D721Med (cell line): ENCODE data around the gene COL2A1.

ENCODE experiments used
- DNase-seq: peaks from one replicate; pipeline ENCODE4 v3.0.0; 2011; ENCODE audit warnings: low spot score; ENCODE audit not compliant: insufficient read length
- FAIRE-seq: peaks from 2 replicates; lab custom pipeline; 2011; peaks lifted over from hg19 to GRCh38; lab: Jason Lieb, UNC
- TF ChIP-seq, protein P1 (sequence below): IDR thresholded peaks from 2 replicates; pipeline ENCODE4 v1.5.1; 2012; ENCODE audit warnings: mild to moderate bottlenecking, control low read depth; ENCODE audit not compliant: insufficient read depth; ENCODE audit errors: missing control alignments

COL2A1 gene

DNA sequence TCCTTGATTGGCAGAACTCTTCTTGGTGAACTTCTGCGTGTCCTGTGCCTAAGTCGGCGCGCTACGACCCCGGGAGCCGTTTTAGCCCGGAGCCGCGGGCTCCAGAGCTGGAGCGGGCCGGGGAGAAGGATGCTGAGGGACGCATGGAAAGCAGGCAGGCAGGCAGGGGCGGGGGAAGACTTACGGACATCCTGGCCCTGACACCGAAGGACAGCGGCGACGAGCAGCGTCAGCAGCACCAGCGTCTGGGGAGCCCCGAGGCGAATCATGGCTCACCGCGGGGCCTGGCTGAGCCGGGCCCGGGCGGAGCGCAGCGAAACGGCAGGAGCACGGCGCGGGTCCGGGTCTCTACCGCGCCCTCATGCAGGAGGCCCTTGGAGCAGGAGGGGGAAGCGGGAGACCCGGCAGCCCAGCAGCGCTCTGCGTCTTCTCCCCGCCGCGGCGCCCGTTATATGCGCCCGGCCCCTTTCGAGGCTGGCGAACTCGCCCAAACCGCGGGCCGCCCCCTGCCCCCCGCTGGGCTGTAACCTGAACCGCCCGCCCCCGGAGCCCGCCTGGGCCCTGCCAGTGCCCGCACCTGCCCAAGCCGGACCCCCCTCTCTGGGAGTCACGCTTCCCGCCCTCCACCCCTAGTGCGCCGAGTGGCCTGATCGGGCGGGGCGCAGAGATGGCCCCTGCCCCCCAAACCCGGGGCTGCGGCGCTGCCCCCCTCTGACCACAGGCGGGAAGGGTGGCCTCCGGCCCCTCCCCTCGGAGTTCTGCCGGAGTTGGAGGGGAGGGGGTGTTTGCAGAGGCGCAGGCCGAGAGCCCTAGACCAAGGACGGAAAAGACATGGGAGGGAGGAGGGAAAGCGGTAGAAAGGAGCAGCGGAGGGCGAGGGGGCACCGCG, at the start of gene COL2A1:
Gene COL2A1 (minus strand): TSS at position 424 of the 889 bp plus-strand sequence. CDS start 155 bp downstream, at position 269.
- no peak for FAIRE-seq
- TF ChIP-seq, protein P1, sequence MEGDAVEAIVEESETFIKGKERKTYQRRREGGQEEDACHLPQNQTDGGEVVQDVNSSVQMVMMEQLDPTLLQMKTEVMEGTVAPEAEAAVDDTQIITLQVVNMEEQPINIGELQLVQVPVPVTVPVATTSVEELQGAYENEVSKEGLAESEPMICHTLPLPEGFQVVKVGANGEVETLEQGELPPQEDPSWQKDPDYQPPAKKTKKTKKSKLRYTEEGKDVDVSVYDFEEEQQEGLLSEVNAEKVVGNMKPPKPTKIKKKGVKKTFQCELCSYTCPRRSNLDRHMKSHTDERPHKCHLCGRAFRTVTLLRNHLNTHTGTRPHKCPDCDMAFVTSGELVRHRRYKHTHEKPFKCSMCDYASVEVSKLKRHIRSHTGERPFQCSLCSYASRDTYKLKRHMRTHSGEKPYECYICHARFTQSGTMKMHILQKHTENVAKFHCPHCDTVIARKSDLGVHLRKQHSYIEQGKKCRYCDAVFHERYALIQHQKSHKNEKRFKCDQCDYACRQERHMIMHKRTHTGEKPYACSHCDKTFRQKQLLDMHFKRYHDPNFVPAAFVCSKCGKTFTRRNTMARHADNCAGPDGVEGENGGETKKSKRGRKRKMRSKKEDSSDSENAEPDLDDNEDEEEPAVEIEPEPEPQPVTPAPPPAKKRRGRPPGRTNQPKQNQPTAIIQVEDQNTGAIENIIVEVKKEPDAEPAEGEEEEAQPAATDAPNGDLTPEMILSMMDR: no peak

DNA sequence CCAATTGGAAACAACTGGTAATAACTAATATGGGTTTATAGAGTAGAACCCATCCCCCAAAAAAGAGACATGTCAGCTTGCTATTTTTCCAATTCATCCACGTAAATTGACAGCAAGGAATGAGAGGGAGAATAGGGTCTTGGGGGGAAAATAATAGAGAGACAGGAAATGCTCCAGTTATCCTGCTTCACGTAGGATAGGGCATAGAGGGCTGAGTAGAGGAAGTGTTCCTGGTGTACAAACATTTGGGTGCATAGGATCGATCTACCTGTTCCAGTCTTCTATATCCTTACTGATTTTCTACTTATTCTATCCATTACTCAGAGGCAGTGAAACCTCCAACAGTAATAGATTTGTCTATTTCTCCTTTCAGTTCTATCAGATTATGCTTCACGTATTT, 49.6 kb upstream of the COL2A1 start:
- FAIRE-seq: no peak
- TF ChIP-seq, protein P1: no peak
- DNase-seq: no peak

More for the DNA sequence above, at the start of gene COL2A1:
- DNase-seq: no peak

- DNase-seq (no peak), FAIRE-seq (no peak)
- TF ChIP-seq, protein P1: no peak
These were observed 48.8 kb upstream of the COL2A1 start for GRCh38 chr12:48053122-48053521.

- DNase-seq (no peak), FAIRE-seq (no peak)
- TF ChIP-seq, protein P1: no peak
These were observed 47.4 kb upstream of the COL2A1 start for GRCh38 chr12:48051681-48052080.

- FAIRE-seq (no peak), DNase-seq (no peak)
- TF ChIP-seq, protein P1: no peak
These were observed 45.9 kb upstream of the COL2A1 start for GRCh38 chr12:48050174-48050573.

DNA sequence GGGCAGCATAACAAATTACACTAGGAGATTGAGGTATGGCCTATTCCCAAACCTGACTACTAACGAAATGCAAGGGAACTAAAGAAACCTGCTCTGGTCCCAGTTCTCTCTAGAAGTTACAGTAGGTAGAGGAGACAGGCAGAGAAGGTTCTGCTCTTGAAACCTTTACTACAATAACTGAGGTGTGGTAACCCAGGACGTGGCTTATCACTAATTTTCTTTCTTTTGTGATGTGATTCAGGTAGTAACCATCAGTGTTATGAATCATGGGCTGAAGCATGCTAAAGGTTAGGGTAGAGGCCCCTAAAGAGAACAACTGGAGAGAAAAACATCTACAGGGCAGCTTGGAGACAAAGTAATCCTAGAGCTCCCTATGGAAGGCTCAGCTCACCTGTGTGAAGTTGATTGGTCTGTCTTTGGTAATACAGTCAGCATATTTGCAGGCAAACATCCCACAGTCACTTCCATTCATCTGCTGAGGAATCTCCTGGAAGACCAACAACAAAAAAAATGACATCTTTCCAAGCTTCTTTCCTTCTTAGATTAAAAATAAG, 41.8 kb upstream of the COL2A1 start:
- TF ChIP-seq, protein P1: no peak
- no peak for FAIRE-seq

More for the DNA sequence above, 41.8 kb upstream of the COL2A1 start:
- DNase-seq: no peak
